Measurements from ENCODE around the gene PLD4.

PLD4 gene

DNA sequence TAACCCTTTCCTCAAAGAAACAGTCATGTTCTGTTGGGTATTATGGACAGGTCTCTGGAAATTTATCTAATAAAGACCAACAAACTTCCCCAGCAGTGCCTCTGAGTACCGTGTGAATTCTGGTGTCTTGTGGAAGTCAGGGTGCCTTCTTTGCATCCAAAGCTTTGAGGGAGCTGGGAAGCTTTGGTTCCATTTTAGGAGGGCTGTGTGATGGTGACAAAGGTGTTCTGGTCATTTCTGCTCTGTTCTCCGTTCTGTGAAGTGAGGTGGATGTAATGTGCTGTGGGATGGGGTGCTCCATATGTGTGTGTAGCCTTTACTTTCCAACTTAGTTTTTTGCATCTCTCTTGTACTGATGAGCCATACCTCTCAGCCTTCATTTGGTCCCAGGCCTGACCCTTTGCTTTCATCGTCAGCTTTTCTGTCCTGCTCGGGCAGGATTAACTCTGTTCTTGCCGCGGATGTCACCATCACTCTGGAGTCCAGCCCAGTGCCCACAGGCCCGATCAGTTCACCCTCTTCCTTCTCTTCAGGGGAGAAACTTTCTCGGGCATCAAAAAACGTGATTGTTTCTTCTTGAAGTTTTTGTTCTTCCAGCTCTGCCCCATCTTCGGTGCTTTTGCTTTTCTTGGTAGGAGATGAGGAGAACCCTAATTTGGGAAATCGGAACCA lies 13.2 kb downstream of the PLD4 start:
- Mint-ChIP-seq H3K27me3 (ENCODE audit: low read depth) (peaks cover 47% of the 10 kb centered on the region), H3K36me3 (ENCODE audit: low read depth) (no peaks in the 10 kb centered on the region), H3K9me3 (no peaks in the 10 kb centered on the region), H3K4me3 (no peak overlapping the region), H3K4me1 (peaks cover 7% of the 10 kb centered on the region), H3K27ac (no peak overlapping the region)
- TF ChIP-seq, protein P1, sequence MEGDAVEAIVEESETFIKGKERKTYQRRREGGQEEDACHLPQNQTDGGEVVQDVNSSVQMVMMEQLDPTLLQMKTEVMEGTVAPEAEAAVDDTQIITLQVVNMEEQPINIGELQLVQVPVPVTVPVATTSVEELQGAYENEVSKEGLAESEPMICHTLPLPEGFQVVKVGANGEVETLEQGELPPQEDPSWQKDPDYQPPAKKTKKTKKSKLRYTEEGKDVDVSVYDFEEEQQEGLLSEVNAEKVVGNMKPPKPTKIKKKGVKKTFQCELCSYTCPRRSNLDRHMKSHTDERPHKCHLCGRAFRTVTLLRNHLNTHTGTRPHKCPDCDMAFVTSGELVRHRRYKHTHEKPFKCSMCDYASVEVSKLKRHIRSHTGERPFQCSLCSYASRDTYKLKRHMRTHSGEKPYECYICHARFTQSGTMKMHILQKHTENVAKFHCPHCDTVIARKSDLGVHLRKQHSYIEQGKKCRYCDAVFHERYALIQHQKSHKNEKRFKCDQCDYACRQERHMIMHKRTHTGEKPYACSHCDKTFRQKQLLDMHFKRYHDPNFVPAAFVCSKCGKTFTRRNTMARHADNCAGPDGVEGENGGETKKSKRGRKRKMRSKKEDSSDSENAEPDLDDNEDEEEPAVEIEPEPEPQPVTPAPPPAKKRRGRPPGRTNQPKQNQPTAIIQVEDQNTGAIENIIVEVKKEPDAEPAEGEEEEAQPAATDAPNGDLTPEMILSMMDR (IDR thresholded peaks at IDR 0.05; ENCODE audit: unreplicated experiment in 3 of 3), result no peak

DNA sequence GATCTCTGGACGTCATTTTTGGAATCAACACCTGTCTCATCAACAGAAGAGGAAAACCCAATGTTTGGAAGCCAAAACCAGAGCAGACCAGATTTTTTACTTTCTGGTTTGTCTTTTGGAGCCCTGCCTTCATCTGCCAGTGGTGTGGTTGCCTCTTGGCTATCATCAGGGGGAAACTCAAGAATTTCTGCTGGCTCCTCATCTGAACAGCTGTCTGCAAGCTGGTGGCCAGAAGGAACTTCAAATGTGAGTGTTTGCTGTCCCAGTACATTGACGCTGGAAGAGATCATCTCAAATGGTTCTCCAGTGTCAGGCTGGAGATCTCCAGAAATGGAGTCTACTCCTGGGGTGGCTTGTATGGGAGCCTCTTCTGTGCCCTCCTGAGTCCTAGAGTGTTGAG lies 13.8 kb downstream of the PLD4 start:
- H3K27me3 Mint-ChIP-seq (ENCODE audit: low read depth), result peaks cover 47% of the 10 kb centered on the region
- H3K4me1 Mint-ChIP-seq, result peaks cover 7% of the 10 kb centered on the region
- H3K36me3 Mint-ChIP-seq (ENCODE audit: low read depth), result no peaks in the 10 kb centered on the region
- TF ChIP-seq, protein P1 (IDR thresholded peaks at IDR 0.05; ENCODE audit: unreplicated experiment in 3 of 3), result no peak
- H3K9me3 Mint-ChIP-seq, result no peaks in the 10 kb centered on the region
- no peak overlapping the region for H3K4me3 Mint-ChIP-seq
- no peak overlapping the region for H3K27ac Mint-ChIP-seq

- H3K27ac Mint-ChIP-seq, result no peak overlapping the region
- H3K4me1 Mint-ChIP-seq, result peaks cover 7% of the 10 kb centered on the region
- H3K36me3 Mint-ChIP-seq (ENCODE audit: low read depth), result no peaks in the 10 kb centered on the region
- TF ChIP-seq, protein P1 (IDR thresholded peaks at IDR 0.05; ENCODE audit: unreplicated experiment in 3 of 3), result no peak
- no peak overlapping the region for H3K4me3 Mint-ChIP-seq
- no peaks in the 10 kb centered on the region for H3K9me3 Mint-ChIP-seq
- H3K27me3 Mint-ChIP-seq (ENCODE audit: low read depth), result peaks cover 47% of the 10 kb centered on the region
These were observed 14.3 kb downstream of the PLD4 start for GRCh38 chr14:104938960-104939359.

DNA sequence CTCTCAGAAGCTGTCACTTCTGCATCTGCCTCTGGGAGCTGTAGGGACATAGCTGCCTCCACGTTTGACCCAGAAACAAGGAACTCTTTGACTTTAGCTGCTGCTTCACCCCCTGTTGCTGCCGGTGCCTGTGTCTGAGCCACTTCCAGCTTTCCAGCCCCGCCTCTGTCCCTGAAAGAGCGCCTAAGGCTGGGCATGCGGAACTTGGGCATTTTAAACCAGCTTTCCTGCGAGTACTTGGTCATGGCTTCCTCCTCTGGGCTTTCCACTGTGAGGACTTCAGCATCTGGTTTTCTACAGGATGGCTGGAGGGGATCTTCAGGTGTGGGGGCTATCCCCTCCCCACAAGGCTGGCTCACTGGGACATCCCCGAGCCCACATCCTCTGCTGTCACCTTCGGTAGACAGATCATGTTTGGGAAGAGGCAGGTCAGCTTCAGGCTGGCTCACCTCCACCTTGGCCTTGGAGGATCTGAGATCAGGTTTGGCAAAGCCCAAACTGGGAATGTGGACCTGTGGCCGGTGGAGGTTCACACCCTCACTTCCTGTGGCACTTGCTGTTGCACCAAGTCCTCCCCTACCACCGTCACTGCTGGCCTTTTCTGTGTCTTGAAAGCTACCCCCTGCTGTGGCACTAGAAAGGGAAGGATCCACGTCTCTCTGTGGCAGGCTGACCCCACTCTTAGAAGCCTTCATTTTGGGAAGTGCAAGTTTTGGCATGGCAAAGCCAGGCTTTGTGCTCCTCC lies 15.2 kb downstream of the PLD4 start:
- Mint-ChIP-seq H3K4me3 (no peak overlapping the region), H3K9me3 (no peaks in the 10 kb centered on the region), H3K36me3 (ENCODE audit: low read depth) (no peaks in the 10 kb centered on the region), H3K27me3 (ENCODE audit: low read depth) (peaks cover 38% of the 10 kb centered on the region), H3K27ac (no peak overlapping the region), H3K4me1 (peaks cover 1% of the 10 kb centered on the region)
- TF ChIP-seq, protein P1 (IDR thresholded peaks at IDR 0.05; ENCODE audit: unreplicated experiment in 3 of 3), result no peak

DNA sequence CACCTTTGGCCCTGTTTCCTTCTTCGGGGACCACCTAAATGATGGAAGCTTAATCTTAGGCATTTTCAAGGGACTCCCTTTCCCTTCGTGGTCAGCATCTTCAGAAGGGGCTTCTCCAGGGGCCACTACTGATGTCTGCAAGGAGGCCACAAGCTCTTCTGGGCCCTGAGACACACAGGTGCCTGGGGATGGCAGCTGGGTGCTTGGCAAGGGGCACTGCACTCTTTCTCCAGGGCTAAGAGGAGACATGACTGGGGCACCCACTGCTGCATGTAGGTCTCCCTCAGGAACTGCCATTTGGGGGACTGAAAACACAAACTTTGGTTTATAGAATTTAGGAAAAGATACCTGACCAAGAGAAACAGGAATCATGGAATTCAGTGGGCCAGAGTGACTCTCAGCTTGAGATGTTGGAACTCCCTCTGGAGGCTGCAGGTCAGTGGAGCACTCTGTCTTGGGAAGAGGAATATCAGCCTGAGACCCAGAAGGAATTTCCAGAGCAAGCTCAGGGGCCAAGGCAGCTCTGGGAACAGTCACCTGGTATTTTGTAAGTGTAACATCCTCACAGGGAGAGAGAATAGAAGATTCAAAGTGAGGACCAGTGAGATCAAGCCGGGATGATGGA lies 16.0 kb downstream of the PLD4 start:
- Mint-ChIP-seq H3K27me3 (ENCODE audit: low read depth) (peaks cover 30% of the 10 kb centered on the region), H3K4me3 (no peak overlapping the region), H3K9me3 (no peaks in the 10 kb centered on the region), H3K27ac (no peak overlapping the region), H3K36me3 (ENCODE audit: low read depth) (no peaks in the 10 kb centered on the region), H3K4me1 (no peaks in the 10 kb centered on the region)
- TF ChIP-seq, protein P1 (IDR thresholded peaks at IDR 0.05; ENCODE audit: unreplicated experiment in 3 of 3), result peak; percentile 11 to 26 (median 26)
